GM18511 (cell line): ENCODE data around the gene CALML6.
A peak's percentile ranks its signal among the peaks of the same experiment; 100 is the strongest.

ENCODE experiments used
- ATAC-seq: cut with Tn5 transposase; IDR thresholded peaks from one replicate; pipeline ENCODE4 v1.9.1; 2021; ENCODE audit warnings: mild to moderate bottlenecking, moderate library complexity; ENCODE audit not compliant: unreplicated experiment

Gene CALML6

DNA sequence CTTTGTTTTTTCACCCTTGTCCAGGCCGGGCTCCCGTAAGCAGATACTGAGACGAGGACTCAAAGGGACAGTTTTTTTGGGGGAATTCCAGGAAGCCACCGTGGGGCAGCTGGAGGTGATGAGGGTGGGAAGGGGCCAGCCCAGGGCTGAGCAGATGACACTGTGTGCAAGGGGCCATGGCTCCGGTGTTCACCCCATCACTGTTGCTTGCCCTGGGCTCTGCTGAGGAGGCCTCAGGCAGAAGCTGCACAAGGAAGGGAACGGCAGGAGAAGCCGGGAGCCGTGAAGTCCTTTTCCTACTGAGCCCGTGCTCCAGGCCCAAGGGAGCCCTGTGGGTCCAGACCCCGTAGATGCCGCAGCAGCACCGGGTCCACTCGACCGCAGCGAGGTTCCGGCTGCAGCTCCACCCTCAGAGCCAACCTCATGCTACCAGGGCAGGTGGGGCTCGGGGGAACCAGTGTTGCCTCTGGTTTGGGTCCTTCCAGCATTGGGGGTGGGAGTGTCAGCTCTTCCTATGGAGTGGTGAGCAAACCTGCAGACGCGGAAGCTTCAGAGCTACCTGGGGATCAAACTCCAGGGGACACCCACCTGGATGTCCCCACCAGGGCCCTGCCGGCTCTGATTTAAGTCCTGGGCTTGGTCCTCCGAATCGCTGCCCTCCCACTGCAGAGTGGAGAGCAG, 4.3 kb upstream of the CALML6 start:
- ATAC-seq = no peak

DNA sequence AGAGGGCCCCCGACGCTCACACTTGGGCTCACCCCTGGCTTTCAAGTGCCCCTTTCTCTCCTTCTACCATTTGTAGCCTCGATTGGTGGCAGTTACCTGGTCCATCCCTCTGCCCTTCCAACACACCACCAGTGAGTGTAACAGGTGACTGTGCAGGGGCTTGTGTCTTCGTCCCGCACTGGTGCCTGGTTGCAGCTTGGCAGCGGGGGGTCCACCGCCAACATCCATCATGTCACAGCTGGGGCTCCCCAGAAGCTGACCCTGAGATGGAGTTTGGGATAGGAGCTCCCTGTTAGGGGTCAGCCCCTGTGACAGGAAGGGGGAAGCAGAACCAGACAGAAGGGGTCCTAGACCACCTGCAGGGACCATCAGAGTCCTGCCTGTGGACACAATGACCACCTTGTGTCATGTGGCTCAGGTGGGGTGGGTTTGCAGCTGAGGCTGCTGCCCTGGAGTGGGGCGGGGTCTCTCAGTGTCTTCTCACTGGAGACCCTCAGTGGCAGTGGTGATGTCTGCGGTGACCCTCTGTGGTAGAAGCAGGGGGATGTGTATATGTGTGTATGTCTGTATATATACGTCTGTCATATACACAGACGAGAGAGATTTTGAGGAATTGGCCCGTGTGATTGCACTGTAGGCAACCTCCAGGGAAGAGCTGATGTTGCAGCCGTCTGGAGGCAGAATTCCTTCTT, 3.6 kb upstream of the CALML6 start:
- ATAC-seq = no peak

GRCh38 chr1:1914101-1914970, 724 bp upstream of the CALML6 start:
- no peak for ATAC-seq

DNA sequence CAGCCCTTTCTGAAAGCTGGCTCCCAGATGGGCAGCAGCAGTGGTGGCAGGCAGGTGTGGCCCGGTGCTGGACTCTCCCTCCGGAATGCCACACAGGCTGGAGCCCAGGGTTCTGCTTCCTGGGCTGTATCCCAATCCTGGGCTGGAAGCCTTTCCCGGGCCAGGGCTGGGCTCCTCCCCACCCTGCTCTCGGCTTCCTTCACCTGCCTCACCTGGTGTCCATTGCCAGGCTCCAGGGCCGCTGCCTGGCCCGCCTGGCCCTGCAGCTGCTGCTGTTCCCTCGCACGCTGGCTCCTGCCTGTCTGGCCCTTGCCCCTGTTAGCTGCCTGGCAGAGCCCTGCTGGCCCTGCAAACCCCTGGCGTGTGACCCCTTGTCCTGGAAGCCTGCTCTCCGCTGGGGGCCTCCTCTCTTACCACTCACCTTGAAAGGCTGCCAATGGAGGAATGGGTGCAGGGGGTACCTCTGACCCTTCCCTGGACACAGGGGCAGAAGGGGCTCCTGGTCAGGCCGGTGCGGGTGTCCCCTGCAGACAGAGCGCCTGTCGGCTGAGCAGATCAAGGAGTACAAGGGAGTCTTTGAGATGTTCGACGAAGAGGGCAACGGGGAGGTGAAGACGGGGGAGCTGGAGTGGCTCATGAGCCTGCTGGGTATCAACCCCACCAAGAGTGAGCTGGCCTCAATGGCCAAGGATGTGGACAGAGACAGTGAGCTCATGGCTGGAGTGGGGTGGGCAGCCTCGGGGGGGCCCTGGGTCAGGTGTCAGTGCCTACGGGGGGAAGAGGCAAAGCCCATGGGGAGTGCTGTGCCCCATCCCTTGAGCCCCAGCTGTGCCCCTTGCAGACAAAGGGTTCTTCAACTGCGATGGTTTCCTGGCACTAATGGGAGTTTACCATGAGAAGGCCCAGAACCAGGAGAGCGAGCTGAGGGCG, 1.1 kb downstream of the CALML6 start:
- ATAC-seq = no peak

GRCh38 chr1:1916851-1917251, 1.8 kb downstream of the CALML6 start:
- no peak for ATAC-seq

DNA sequence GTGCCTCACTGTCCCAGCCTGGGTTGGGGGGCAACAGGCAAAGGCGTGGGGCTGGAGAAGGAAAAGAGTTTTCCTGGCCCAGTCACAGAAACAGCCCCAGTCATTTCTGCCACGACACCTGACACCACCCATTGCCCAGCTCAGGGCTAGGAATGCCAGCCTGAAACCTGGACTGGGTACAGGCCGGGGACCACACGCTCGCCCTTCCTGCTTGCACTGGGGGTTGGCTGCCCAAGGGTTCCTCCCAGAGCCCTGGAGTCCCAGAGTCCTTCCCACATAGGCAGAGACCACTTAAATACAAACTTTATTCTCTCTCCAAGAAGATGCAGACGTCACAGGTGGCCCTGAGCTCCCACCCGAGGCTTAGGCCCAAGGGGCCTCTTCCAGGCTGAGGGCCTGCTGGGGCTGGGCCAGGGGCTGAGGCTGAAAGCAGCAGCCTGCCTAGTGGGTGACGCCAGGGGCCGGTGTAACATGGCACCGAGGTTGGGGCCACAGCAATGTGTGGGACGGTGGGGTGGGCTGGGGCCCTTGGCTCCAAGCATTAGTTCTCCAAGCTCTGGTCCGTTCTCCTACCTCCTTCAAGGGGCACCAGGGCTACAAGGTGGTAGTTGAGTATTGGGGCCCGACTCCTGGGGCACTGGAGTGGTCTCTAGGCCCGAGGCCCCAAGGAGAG, 2.4 kb downstream of the CALML6 start:
- ATAC-seq = no peak

- ATAC-seq = no peak
Observed at GRCh38 chr1:1917995-1918900, 3.2 kb downstream of the CALML6 start.

- ATAC-seq = peak; percentile 39
Observed at GRCh38 chr1:1918901-1919303, 3.8 kb downstream of the CALML6 start, which contains the start of gene TMEM52. TMEM52 (minus strand) TSS chr1:1919279; CDS start chr1:1919265, 14 bp downstream.

DNA sequence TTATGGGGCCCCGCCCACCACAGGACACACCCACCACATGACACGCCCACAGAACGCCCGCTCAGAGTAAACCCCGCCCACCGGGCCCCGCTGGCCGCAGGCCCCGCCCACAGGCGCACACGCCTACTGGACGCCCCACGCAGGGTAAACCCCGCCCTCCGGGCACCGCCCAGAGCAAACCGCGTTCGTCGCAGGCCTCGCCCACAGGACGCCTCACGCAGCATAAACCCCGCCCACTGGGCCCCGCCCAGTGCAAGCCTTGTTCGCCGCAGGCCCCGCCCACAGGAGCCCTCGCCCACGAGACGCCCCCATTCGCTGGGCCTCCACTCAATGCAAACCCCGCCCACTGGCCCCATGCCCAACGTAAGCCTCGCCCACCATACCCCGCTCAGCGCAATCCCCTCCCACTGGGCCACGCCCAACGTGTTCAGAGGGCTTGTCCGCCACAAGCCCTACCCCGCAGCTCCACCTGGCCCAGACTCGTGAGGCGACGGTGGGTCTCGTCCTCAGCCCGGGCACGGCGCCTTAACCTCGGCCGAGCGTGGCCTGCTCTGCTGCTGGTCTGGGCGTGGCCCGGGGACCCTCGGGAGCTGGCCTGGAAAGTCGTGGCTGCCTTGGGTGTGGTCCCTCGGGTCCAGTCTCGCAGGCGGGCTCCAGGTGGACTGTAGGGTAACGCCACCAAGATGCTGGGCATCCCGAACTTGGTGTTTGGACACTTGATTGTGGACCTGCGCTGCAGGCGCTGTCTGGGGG, 4.4 kb downstream of the CALML6 start:
- ATAC-seq = peak; percentile 78

GRCh38 chr1:1920057-1920607, 5.1 kb downstream of the CALML6 start:
- no peak for ATAC-seq

GRCh38 chr1:1920608-1921458, 5.8 kb downstream of the CALML6 start:
- ATAC-seq = no peak

DNA sequence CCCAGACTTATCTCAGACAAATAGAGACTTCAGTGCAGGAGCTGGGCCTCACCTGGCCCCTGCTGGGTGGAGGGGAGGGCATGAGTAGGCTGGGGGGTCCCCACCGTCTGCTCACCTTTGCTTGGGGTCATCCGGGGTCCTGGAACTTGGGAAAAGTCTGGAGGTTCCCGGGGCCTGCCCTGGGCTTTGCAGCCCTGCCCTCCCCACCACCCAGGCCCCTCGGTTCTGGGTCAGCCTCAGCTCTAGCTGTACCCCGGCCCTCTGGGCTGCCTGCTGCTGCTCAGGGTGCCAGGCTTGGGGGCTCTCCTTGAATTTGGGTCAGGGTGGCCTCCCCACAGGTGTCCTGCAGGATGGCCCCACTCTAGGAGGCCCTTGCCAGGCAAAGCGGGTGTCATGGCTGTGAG, 6.4 kb downstream of the CALML6 start:
- no peak for ATAC-seq

DNA sequence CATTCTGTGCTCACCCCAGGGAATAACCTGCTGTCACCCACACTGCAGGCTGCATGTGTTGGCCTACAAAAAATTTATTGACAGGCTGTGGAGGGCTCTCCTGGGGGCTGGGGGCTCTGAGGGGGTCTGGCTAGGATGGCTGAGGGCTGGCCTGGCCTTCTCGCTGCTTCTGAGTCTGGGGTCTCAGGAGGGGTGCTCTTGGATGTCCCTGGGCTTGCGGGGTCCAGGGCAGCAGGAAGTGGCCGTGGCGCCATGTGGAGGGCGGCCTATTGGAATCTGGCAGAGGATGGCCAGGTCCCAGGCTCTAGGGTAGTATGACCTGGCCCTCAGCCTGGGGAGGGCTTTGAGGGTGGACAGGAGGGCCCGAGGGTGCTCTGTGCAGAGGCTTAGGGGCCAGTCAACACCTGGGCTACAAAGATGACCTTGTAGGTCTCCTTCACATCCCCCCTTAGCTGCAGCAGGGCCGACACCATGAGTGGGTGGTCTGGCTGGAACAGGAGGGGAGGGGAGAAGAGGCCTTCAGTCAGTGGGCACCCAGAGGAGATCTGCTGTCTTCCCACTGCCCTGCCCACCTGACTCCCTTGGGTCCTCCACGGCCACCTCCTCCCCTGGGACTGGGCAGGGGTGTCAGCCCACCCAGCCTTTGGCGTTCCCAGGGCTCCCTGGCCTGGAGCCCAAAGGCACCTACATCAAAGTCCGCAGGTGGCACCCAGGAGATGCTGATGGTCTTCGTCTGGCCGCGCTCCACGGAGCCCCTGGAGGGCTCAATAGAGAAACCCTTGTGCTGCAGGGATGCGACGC, 7.0 kb downstream of the CALML6 start:
- no peak for ATAC-seq

- ATAC-seq = no peak
Observed at GRCh38 chr1:1922702-1922955, 7.6 kb downstream of the CALML6 start.

DNA sequence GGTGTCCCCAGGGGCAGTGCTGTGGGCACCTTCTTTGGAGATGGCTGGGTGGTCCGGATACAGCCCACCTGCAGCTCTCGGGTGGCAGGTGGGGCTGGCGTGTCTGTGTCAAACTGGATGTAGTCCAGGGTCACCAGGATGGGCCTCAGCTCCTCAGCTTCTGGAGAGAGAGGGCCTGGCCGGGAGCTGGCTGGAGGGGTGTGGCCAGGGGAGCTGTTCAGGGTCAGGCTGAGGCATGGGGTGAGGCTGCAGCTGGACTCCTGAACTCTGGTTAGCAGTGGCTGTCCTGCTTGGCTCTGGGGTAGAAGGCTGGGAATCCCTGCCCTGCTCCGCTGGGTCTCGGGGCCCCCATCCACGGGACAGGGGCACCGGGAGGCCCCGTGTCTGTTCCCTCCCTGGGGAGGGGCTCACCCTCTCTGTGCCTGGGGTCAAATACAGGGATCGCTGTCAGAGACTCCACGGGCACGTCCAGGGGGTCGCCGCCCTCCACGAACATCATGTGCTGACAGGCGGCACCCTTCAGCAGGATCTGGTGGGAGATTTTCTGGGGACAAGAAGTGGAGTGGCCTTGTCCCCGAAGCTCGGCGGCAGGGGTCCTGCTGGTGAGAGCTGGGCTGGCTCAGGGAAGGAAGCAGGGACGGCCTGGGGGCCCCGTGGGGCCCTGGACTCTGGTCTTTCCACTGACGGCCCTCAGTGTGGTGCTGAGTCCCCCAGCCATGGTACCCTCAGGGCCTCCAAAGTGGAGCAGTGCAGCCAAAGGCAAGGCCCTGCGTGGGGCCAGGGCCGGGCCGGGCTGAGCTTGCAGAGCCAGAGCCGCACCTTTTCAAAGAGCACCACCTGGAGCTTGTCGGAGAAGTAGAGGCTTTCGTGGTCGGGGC, 8.1 kb downstream of the CALML6 start:
- ATAC-seq = no peak

- ATAC-seq = no peak
Observed at GRCh38 chr1:1924386-1924785, 9.3 kb downstream of the CALML6 start.
